ENCODE results near the gene AMOTL1. TPM values are rescaled to one million over a fixed set of nuclear protein-coding genes. Genes with fewer than 3 reads are reported as not detected.

AMOTL1 gene
- polyA plus RNA-seq, 1 donor (not counting 4 experiments of a cell fraction or from before 2014, with no cell fraction given), result 86.5 TPM

DNA sequence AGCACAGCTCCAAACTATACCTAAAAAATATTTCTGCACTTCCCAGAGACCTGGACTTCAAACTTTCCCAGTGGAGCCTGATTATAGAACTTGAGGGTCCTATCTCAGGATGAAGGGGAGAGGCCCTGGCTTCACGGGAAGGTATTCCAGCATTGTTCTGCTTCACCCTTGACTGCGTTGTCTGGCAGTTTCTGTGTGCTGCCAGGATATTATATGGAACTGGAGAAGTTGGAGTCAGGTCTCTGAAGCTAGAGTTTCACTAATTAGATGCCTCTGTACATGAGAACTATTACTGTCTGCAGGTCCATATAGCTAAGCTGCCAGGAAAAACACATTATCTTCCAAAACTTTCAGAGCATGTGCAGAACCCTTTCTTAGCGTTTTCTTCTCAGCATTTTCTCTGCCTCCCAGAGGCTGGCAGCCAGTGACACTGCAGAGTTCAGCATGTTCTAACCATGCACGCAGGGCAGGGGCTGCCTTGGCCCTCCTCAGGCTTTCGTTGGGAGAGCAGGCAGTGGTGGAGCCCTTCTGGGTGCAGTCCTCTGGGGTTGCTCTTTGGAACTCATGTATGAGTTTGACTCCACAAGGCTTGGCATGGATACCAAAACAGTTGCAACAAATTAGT is 105.9 kb downstream of the AMOTL1 start:
- H3K4me3 ChIP-seq (ENCODE audit: control insufficient read depth in 2 of 3, extremely low read depth in 1 of 3, insufficient read depth in 2 of 3, low read depth in 1 of 3, low read length in 3 of 3), result no peak overlapping the region
- no peaks in the 10 kb centered on the region for H3K27me3 ChIP-seq (ENCODE audit: control insufficient read depth, extremely low read depth, insufficient read depth, low read length)
- FAIRE-seq, result no peak
- peaks cover 12% of the 10 kb centered on the region for H3K4me1 ChIP-seq (ENCODE audit: control insufficient read depth, extremely low read depth, insufficient read depth, low read length)
- H3K79me2 ChIP-seq (ENCODE audit: control insufficient read depth, insufficient read depth, low read length), result peaks cover 5% of the 10 kb centered on the region
- H3K27ac ChIP-seq (ENCODE audit: control insufficient read depth, insufficient read depth, low read length), result no peak overlapping the region
- H4K20me1 ChIP-seq (ENCODE audit: control insufficient read depth, extremely low read depth, insufficient read depth, low read length), result no peaks in the 10 kb centered on the region
- H3K9me3 ChIP-seq (ENCODE audit: control insufficient read depth, low read depth, low read length), result no peaks in the 10 kb centered on the region
- no peak overlapping the region for H2AFZ ChIP-seq (ENCODE audit: control insufficient read depth, low read length)
- H3K9me1 ChIP-seq (ENCODE audit: control insufficient read depth, extremely low read depth, insufficient read depth, low read length), result no peaks in the 10 kb centered on the region
- DNase-seq (ENCODE audit: low read depth, low spot score), result no peak
- dilution Hi-C loops (cut with MboI; ENCODE audit: extremely low pct_ligation_motif_present, low sequenced_read_pairs), result no loop called here
- TF ChIP-seq, protein P1, sequence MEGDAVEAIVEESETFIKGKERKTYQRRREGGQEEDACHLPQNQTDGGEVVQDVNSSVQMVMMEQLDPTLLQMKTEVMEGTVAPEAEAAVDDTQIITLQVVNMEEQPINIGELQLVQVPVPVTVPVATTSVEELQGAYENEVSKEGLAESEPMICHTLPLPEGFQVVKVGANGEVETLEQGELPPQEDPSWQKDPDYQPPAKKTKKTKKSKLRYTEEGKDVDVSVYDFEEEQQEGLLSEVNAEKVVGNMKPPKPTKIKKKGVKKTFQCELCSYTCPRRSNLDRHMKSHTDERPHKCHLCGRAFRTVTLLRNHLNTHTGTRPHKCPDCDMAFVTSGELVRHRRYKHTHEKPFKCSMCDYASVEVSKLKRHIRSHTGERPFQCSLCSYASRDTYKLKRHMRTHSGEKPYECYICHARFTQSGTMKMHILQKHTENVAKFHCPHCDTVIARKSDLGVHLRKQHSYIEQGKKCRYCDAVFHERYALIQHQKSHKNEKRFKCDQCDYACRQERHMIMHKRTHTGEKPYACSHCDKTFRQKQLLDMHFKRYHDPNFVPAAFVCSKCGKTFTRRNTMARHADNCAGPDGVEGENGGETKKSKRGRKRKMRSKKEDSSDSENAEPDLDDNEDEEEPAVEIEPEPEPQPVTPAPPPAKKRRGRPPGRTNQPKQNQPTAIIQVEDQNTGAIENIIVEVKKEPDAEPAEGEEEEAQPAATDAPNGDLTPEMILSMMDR (optimal IDR thresholded peaks at IDR 0.05 in 1 of 3, IDR thresholded peaks at IDR 0.05 in 1 of 3, conservative IDR thresholded peaks at IDR 0.05 in 1 of 3; ENCODE audit: extremely low read depth in 1 of 3, insufficient read depth in 2 of 3, low read length in 3 of 3), result no peak
- peaks cover 41 to 61% of the 10 kb centered on the region in 2 experiments for H3K36me3 ChIP-seq (ENCODE audit: control insufficient read depth in 2 of 2, extremely low read depth in 1 of 2, insufficient read depth in 2 of 2, low read length in 2 of 2)
- H3K4me2 ChIP-seq (ENCODE audit: control insufficient read depth, extremely low read depth, insufficient read depth, low read depth, low read length), result no peak overlapping the region
- H3K9ac ChIP-seq (ENCODE audit: control insufficient read depth, extremely low read depth, insufficient read depth, low read length), result no peak overlapping the region

- Histone ChIP-seq H3K27ac (ENCODE audit: control insufficient read depth, insufficient read depth, low read length) (no peak overlapping the region), H3K9ac (ENCODE audit: control insufficient read depth, extremely low read depth, insufficient read depth, low read length) (no peak overlapping the region), H3K27me3 (ENCODE audit: control insufficient read depth, extremely low read depth, insufficient read depth, low read length) (no peaks in the 10 kb centered on the region), H3K9me1 (ENCODE audit: control insufficient read depth, extremely low read depth, insufficient read depth, low read length) (no peaks in the 10 kb centered on the region), H3K4me3 (ENCODE audit: control insufficient read depth in 2 of 3, extremely low read depth in 1 of 3, insufficient read depth in 2 of 3, low read depth in 1 of 3, low read length in 3 of 3) (no peak overlapping the region), H3K36me3 (ENCODE audit: control insufficient read depth in 2 of 2, extremely low read depth in 1 of 2, insufficient read depth in 2 of 2, low read length in 2 of 2) (peaks cover 33 to 58% of the 10 kb centered on the region in 2 experiments), H2AFZ (ENCODE audit: control insufficient read depth, low read length) (no peak overlapping the region), H3K4me1 (ENCODE audit: control insufficient read depth, extremely low read depth, insufficient read depth, low read length) (peaks cover 20% of the 10 kb centered on the region), H3K9me3 (ENCODE audit: control insufficient read depth, low read depth, low read length) (no peaks in the 10 kb centered on the region), H3K4me2 (ENCODE audit: control insufficient read depth, extremely low read depth, insufficient read depth, low read depth, low read length) (no peak overlapping the region), H4K20me1 (ENCODE audit: control insufficient read depth, extremely low read depth, insufficient read depth, low read length) (no peaks in the 10 kb centered on the region), H3K79me2 (ENCODE audit: control insufficient read depth, insufficient read depth, low read length) (peaks cover 7% of the 10 kb centered on the region)
- TF ChIP-seq, protein P1 (optimal IDR thresholded peaks at IDR 0.05 in 1 of 3, IDR thresholded peaks at IDR 0.05 in 1 of 3, conservative IDR thresholded peaks at IDR 0.05 in 1 of 3; ENCODE audit: extremely low read depth in 1 of 3, insufficient read depth in 2 of 3, low read length in 3 of 3), result no peak
- no peak for TF ChIP-seq EZH2 (IDR thresholded peaks at IDR 0.05; ENCODE audit: low read length)
- DNase-seq (ENCODE audit: low read depth, low spot score) (no peak), FAIRE-seq (no peak)
- dilution Hi-C loops (cut with MboI; ENCODE audit: extremely low pct_ligation_motif_present, low sequenced_read_pairs), result no loop called here
Observed at GRCh38 chr11:94876222-94876621, 108.1 kb downstream of the AMOTL1 start.

All from keratinocyte (primary cell).